Spleen (tissue), 11 donors: ENCODE results near the gene TYK2. TPM values are rescaled to one million over a fixed set of nuclear protein-coding genes. Genes with fewer than 3 reads are reported as not detected.

Experiments
- DNase-seq: peaks from one replicate; pipeline ENCODE4 v3.0.0-alpha.2; 2020
- H3K27ac ChIP-seq, 8 donors: fragments of 200-600 bp; sonication (generic) in 7 of 8; 1 replicate in 4 of 8; 2 replicates in 4 of 8; pipeline versions ENCODE4 v1.5.0 to v1.8.0; 2016 to 2021; ENCODE audit warnings: inconsistent platforms in 4 of 8, mild to moderate bottlenecking in 4 of 8, moderate library complexity in 1 of 8
- H3K27me3 ChIP-seq, 7 donors: fragments of 200-600 bp; sonication (generic) in 6 of 7; replicated peaks in 1 of 7; 1 replicate in 4 of 7; 2 replicates in 3 of 7; pipeline versions ENCODE4 v1.5.0 to v1.8.0; 2016 to 2021; ENCODE audit warnings: inconsistent platforms in 3 of 7, mild to moderate bottlenecking in 1 of 7
- H3K36me3 ChIP-seq, 6 donors: fragments of 200-600 bp; sonication (generic) in 5 of 6; 1 replicate in 4 of 6; 2 replicates in 2 of 6; pipeline versions ENCODE4 v1.5.0 to v1.8.0; 2016 to 2021; ENCODE audit warnings: inconsistent platforms in 2 of 6
- H3K4me1 ChIP-seq, 6 donors: fragments of 200-600 bp; sonication (generic) in 5 of 6; 1 replicate in 3 of 6; 2 replicates in 3 of 6; pipeline versions ENCODE4 v1.5.0 to v1.8.0; 2016 to 2021; ENCODE audit warnings: inconsistent platforms in 3 of 6
- H3K4me3 ChIP-seq, 8 donors: fragments of 200-600 bp; sonication (generic) in 7 of 8; 1 replicate in 4 of 8; 2 replicates in 4 of 8; pipeline versions ENCODE4 v1.5.0 to v1.8.0; 2016 to 2021; ENCODE audit warnings: inconsistent platforms in 4 of 8, mild to moderate bottlenecking in 4 of 8, moderate library complexity in 2 of 8
- H3K9me3 ChIP-seq, 8 donors: fragments of 200-600 bp; sonication (generic) in 7 of 8; 1 replicate in 4 of 8; 2 replicates in 4 of 8; pipeline versions ENCODE4 v1.5.0 to v1.8.0; 2016 to 2021; ENCODE audit warnings: inconsistent platforms in 4 of 8
- POLR2A ChIP-seq, 3 donors: fragments of 450-650 bp; IDR thresholded peaks; one replicate each; pipeline ENCODE4 v1.5.1; 2017; ENCODE audit warnings: antibody characterized with exemption in 3 of 3, mild to moderate bottlenecking in 1 of 3
- POLR2AphosphoS5 ChIP-seq, 3 donors: sonication (generic); formaldehyde crosslinking; IDR thresholded peaks; one replicate each; pipeline ENCODE4 v1.5.1; 2017; ENCODE audit warnings: antibody characterized with exemption in 3 of 3
- WGBS, 5 donors: extraction: QIAGEN DNeasy Blood & Tissue Kit in 3 of 5; methylation state at CpG; one replicate each; pipeline versions ENCODE4 v1.1.5 to v1.1.7; 2013 to 2018; 5-methylcytosine and 5-hydroxymethylcytosine counted together
- intact Hi-C: fragments of 100-400 bp; cut with DNase I; formaldehyde crosslinking; loops from one replicate; pipeline ENCODE4 v1.15.0; 2023; ENCODE audit warnings: low total_unique reads
- polyA plus RNA-seq, 3 donors: library from polyadenylated mRNA; stranded (reverse); fragments of 200-250 nt; gene quantifications; one replicate each; pipeline ENCODE4 v1.2.1, GENCODE V29; 2013
- total RNA-seq, 7 donors: library from RNA; depleted of rRNA in 3 of 7; stranded (reverse); fragments of >200 nt in 3 of 7; fragmentation: NEBNext Ultra II Directional in 4 of 7; extraction: Animal tissue kit (Norgen Biotek cat#: 25700) in 4 of 7; gene quantifications; one replicate each; pipeline versions ENCODE4 v1.1.0 to v1.2.1, GENCODE V29; 2016 to 2021
- TF ChIP-seq, protein P1 (sequence below), 11 experiments: fragments of 200-600 bp in 7 of 11; fragments of 450-650 bp in 4 of 11; sonication (generic) in 4 of 11; IDR thresholded peaks in 8 of 11; conservative IDR thresholded peaks in 3 of 11; 1 replicate in 7 of 11; 2 replicates in 4 of 11; pipeline versions ENCODE4 v1.4.0 to v1.8.0; 2016 to 2021; ENCODE audit warnings: antibody characterized with exemption in 11 of 11, inconsistent platforms in 4 of 11, mild to moderate bottlenecking in 1 of 11
- donor health status: healthy with polysubstance abuse.
- donor health status: DM: no; HTN: no; CAD: no; lungs with moderate emphysema.
- donor health status: DM: no; HTN: no; CAD: no.
- donor health status: Bipolar disorder and iron deficiency.
- donor health status: healthy.
- donor health status: DM: no; HTN: no; CAD: no.
- donor health status: DM: yes; HTN: yes; CAD: no.

TYK2 gene
- total and polyA plus RNA-seq, 10 donors: 159 to 422 (median 251) TPM

DNA sequence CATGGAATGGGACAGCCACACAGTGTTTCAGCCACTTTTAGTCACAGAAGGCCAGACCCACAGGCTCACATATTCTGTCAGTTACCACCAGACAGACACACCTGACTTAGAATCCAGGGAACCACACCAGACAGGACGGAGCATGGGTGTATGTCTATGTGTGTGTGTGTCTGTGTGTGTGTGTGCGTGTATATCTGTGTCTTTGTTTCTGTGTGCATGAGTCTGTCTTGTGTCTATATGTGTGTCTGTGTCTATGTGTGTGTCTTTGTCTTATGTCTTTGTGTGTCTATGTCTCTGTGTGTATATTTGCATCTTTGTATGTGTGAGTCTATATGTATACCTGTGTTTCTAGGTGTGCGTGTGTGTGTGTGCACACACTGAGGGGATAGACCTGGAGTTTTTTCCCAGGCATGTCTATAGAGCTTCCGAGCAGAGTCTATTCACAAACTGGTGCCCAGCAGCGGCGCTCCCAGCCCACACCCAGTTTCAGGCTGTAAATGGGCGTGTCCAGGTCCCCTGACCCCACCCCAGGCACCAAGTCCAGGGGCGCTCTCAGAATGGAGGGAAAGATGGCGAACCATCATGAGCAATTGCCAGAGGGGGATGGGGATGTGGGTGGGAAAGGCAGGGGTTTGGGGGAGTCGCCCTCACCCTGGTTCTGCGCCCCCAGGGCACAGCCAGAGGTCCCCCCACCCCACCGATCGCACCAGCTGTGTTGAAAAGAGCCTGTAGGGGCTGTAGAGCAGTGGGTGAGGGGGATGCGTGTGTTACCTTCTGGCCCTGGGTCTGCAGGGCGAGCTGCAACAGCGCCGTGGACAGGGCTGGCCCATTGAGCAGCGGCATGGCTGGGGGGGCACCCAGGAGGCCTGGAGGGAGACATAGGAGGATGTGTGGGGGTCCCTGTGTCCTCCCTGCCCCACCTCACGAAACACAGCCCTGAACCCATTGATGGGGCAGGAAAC, 58.2 kb downstream of the TYK2 start:
- no peak for DNase-seq
- WGBS, 5 donors: 92 to 97% (median 94%) methylated on average over 16 to 19 of the region's 19 CpGs
- Histone ChIP-seq H3K27ac (no peak overlapping the region), H3K4me1 (no peaks in the 10 kb centered on the region), H3K4me3 (no peak overlapping the region), H3K36me3 (peaks cover 0 to 100% (median 100%) of the 10 kb centered on the region in 6 donors), H3K9me3 (no peaks in the 10 kb centered on the region), H3K27me3 (no peaks in the 10 kb centered on the region)
- TF ChIP-seq, protein P1, sequence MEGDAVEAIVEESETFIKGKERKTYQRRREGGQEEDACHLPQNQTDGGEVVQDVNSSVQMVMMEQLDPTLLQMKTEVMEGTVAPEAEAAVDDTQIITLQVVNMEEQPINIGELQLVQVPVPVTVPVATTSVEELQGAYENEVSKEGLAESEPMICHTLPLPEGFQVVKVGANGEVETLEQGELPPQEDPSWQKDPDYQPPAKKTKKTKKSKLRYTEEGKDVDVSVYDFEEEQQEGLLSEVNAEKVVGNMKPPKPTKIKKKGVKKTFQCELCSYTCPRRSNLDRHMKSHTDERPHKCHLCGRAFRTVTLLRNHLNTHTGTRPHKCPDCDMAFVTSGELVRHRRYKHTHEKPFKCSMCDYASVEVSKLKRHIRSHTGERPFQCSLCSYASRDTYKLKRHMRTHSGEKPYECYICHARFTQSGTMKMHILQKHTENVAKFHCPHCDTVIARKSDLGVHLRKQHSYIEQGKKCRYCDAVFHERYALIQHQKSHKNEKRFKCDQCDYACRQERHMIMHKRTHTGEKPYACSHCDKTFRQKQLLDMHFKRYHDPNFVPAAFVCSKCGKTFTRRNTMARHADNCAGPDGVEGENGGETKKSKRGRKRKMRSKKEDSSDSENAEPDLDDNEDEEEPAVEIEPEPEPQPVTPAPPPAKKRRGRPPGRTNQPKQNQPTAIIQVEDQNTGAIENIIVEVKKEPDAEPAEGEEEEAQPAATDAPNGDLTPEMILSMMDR (IDR thresholded peaks at IDR 0.05 in 8 of 11, conservative IDR thresholded peaks at IDR 0.05 in 3 of 11): no peak
- TF ChIP-seq POLR2A (IDR thresholded peaks at IDR 0.05) (no peak), POLR2AphosphoS5 (IDR thresholded peaks at IDR 0.05) (no peak)
- intact Hi-C loops: no loop called here

DNA sequence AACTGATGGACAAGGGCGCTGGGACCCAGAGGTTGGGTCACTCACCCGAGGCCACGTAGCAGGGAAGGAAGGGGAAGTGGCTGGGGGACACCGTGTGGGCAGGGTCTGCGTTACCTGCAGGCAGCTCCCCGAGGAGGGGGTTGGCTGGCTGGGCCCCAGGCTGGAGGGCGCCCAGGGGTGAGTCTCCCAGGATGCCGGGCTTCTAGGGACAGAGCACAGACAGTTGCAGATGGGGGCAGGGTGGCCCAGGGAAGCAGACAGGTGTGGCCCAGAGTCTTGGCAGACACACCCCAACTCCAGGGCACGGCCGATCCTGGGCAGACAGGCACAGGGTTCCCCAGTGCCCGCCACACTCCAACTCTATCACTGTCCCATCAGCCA, 59.0 kb downstream of the TYK2 start:
- DNase-seq: no peak
- 76 to 85% (median 81%) methylated on average over 10 to 11 of the region's 11 CpGs for WGBS, 5 donors

DNA sequence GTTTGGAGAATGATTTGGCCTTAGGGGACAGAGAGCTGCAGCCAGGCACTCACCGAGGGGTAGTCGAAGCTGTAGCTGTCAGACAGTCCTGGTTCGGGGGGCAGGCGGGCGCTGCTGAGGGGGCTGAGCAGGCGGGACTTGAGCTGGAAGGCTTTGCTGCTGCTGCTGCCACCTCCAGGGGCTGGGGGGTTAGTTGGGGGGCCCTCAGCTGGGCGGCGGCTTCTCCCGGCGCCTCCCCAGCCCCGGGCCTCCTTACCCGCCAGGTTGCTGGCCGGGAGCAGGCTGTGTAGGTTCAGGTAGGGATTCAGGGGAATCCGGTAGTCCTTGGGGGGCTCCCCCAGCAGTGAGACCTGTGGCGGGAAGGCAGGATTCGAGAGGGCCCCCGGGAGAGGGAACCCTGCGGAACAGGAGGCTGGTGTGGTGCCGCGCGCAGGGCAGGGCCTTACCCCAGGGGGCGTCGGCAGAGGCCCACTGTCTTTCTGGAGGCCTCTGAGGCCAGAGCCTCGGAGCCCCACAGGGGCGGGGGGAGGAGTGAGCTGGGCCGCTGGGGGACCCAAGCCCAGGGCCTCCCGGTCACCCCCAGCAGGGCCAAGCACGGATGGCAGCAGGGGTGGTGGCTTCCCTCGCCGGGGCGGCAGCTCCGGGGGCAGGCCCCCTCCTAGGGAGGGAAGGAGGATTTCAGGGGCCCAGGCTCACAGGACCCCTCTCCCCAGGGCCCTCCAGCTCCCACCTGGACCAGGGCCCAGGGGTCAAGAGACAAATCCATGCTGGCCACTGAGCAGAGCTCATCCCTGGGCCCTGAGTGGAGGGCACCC, 59.6 kb downstream of the TYK2 start:
- WGBS, 5 donors: 94 to 96% (median 94%) methylated on average over 23 to 32 of the region's 32 CpGs
- intact Hi-C loops: no loop called here
- Histone ChIP-seq H3K27me3 (no peaks in the 10 kb centered on the region), H3K27ac (no peak overlapping the region), H3K36me3 (peaks cover 0 to 98% (median 94%) of the 10 kb centered on the region in 6 donors), H3K9me3 (no peaks in the 10 kb centered on the region), H3K4me3 (no peak overlapping the region), H3K4me1 (peaks cover 4 to 9% (median 7%) of the 10 kb centered on the region in 6 donors)
- TF ChIP-seq POLR2AphosphoS5 (IDR thresholded peaks at IDR 0.05): peak in 1 of 3 donors; percentile 12
- TF ChIP-seq, protein P1 (IDR thresholded peaks at IDR 0.05 in 8 of 11, conservative IDR thresholded peaks at IDR 0.05 in 3 of 11): no peak
- no peak for DNase-seq

More for the DNA sequence above, 59.0 kb downstream of the TYK2 start:
- Histone ChIP-seq H3K36me3 (peaks cover 0 to 100% (median 99%) of the 10 kb centered on the region in 6 donors), H3K4me1 (peaks cover 0 to 3% (median under 1%) of the 10 kb centered on the region in 6 donors), H3K4me3 (no peak overlapping the region), H3K27ac (no peak overlapping the region), H3K27me3 (no peaks in the 10 kb centered on the region), H3K9me3 (no peaks in the 10 kb centered on the region)
- TF ChIP-seq POLR2AphosphoS5 (IDR thresholded peaks at IDR 0.05) (no peak), POLR2A (IDR thresholded peaks at IDR 0.05) (no peak)
- TF ChIP-seq, protein P1 (IDR thresholded peaks at IDR 0.05 in 8 of 11, conservative IDR thresholded peaks at IDR 0.05 in 3 of 11): no peak
- intact Hi-C loops: no loop called here
